ENCODE measurements around the gene SLC48A1.

DNA sequence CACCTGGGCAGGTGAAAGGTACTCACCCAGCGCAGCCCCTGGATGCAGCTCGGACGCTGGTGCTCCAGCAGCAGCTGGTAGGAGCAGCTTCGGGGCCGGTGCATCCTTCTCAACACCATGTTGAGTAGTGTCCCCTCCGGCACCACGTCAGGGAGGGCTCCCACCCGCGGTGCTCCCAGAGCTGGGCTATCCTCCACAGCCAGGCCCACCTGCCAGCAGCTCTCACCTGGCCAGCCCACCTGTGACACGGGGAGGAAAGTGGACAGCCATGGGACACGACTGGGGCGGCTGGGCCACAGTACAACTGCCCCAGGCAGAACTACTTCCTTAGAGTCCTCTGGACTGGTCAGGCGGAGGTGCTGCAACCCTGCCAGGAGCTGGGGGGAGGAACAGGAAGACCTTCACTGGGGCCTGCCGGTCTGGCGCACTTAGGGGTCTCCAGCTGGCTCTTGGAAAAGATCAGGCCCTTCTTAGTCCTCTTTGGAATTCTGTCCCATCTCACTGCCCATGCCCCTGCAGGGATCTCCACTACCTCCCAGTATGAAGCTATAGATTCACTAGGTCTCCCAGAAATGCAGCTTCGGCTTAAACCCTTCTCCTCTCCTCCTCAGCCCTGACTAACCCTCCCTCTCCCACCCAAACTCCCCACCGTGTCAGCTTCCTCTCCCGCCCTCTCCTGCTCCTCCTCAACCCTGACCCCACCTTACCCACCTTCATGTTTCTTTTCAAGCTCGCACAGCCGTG is 15.0 kb upstream of the SLC48A1 start:
- TF ChIP-seq, protein P1, sequence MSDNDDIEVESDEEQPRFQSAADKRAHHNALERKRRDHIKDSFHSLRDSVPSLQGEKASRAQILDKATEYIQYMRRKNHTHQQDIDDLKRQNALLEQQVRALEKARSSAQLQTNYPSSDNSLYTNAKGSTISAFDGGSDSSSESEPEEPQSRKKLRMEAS (IDR thresholded peaks at IDR 0.05; ENCODE audit: low read depth) = no peak
- no peak for TF ChIP-seq YY1 (IDR thresholded peaks at IDR 0.05; ENCODE audit: low read depth)

All from SK-N-SH (cell line).